Ovary (tissue), 9 donors: Measurements from ENCODE around the gene ELAC2. TPM values are rescaled to one million over a fixed set of nuclear protein-coding genes. Genes with fewer than 3 reads are reported as not detected.

Experiments
- DNase-seq, 5 donors: peaks; one replicate each; pipeline ENCODE4 v3.0.0-alpha.2; 2019 to 2020
- H3K27ac ChIP-seq, 2 donors: fragments of 200-600 bp; one replicate each; pipeline versions ENCODE4 v1.5.1 to v1.8.0; 2019 to 2022
- H3K27me3 ChIP-seq: fragments of 200-600 bp; one replicate; pipeline ENCODE4 v1.8.0; 2022
- H3K36me3 ChIP-seq: fragments of 200-600 bp; sonication (generic); one replicate; pipeline ENCODE4 v1.5.1; 2019
- H3K4me1 ChIP-seq: one replicate; pipeline ENCODE4 v1.8.1; 2013; ENCODE audit warnings: mild to moderate bottlenecking, moderate library complexity; ENCODE audit not compliant: insufficient read depth
- H3K4me3 ChIP-seq: fragments of 200-600 bp; sonication (generic); one replicate; pipeline ENCODE4 v1.5.1; 2017
- H3K9me3 ChIP-seq, 2 donors: fragments of 200-600 bp in 1 of 2; sonication (generic) in 1 of 2; one replicate each; pipeline versions ENCODE4 v1.5.1 to v1.8.1; 2013 to 2019; ENCODE audit warnings: mild to moderate bottlenecking in 1 of 2, moderate library complexity in 1 of 2
- CTCF ChIP-seq, 3 donors: fragments of 450-650 bp in 2 of 3; fragments of 200-600 bp in 1 of 3; IDR thresholded peaks; one replicate each; pipeline versions ENCODE4 v1.5.1 to v1.8.0; 2016 to 2022; ENCODE audit warnings: antibody characterized with exemption in 3 of 3, mild to moderate bottlenecking in 1 of 3
- EP300 ChIP-seq: sonication (generic); formaldehyde crosslinking; IDR thresholded peaks from one replicate; pipeline ENCODE4 v1.6.1; 2017; ENCODE audit warnings: antibody characterized with exemption
- POLR2A ChIP-seq: fragments of 450-650 bp; IDR thresholded peaks from one replicate; pipeline ENCODE4 v1.6.1; 2017; ENCODE audit warnings: antibody characterized with exemption, mild to moderate bottlenecking, moderate library complexity
- WGBS, 3 donors: extraction: QIAGEN DNeasy Blood & Tissue Kit in 1 of 3; methylation state at CpG; one replicate each; pipeline versions ENCODE4 v1.1.5 to v1.1.7; 2013 to 2017; 5-methylcytosine and 5-hydroxymethylcytosine counted together
- intact Hi-C, 4 donors: fragments of 100-400 bp; cut with DNase I; formaldehyde crosslinking; loops; one replicate each; pipeline versions ENCODE4 v1.11.0 to v1.15.1; 2022 to 2023
- polyA plus RNA-seq, 2 donors: library from polyadenylated mRNA; stranded (reverse); fragments of 200-250 nt in 1 of 2; fragments of 350-450 nt in 1 of 2; fragmentation: Illumina TruSeq in 1 of 2; extraction: RNeasy Lipid Tissue Mini Kit (QIAGEN cat#74804) in 1 of 2; gene quantifications; one replicate each; pipeline ENCODE4 v1.2.3, GENCODE V29; 2013 to 2014
- total RNA-seq, 7 donors: library from RNA; depleted of rRNA in 2 of 7; stranded (reverse); fragments of >200 nt in 2 of 7; fragmentation: NEBNext Ultra II Directional in 3 of 7; extraction: Animal tissue kit (Norgen Biotek cat#: 25700) in 3 of 7; gene quantifications; one replicate each; pipeline versions ENCODE4 v1.1.0 to v1.2.4, GENCODE V29; 2016 to 2023
- donor health status: DM: no; HTN: no; CAD: no; lungs with moderate emphysema.
- donor health status: DM: no; HTN: no; CAD: no.
- donor health status: Bipolar disorder and iron deficiency.
- donor health status: DM: yes; HTN: yes; CAD: no.
- donor health status: DM: no; HTN: no; CAD: no.
- donor health status: DM: yes; HTN: yes; CAD: no.

The ELAC2 gene
- total and polyA plus RNA-seq, 9 donors, result 24.5 to 83.2 (median 38.4) TPM

DNA sequence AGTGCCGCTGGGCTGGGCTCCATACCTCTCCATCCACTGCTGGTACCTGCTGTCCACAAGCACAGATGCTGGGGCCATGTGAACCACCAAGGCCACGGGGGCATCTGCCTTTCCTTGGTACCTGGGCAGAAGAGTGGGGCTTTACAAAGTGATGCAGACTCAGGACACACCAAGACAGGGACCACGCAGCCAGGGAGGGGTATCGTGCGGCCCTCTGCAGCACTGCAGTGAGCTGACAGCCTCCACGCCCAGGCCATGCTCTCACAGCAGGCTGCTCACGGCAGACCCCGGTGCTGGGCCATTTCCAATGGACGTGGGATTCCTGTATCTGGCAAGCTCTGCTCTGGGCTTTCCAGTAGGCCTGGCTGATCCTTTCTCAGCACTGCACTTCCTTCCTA is 14.4 kb downstream of the ELAC2 start:
- no peaks in the 10 kb centered on the region for H3K36me3 ChIP-seq

GRCh38 chr17:13002761-13003453 is 14.9 kb downstream of the ELAC2 start:
- WGBS, 3 donors, result 23 to 32% (median 24%) methylated on average over 15 of the region's 15 CpGs
- Histone ChIP-seq H3K4me3 (no peak overlapping the region), H3K27ac (no peak overlapping the region), H3K4me1 (peaks cover 4% of the 10 kb centered on the region), H3K27me3 (no peaks in the 10 kb centered on the region), H3K9me3 (no peaks in the 10 kb centered on the region), H3K36me3 (no peaks in the 10 kb centered on the region)
- intact Hi-C loops, result loop anchor here (5.0 to 10.0 kb wide), 5 partner anchors 336 to 821 kb away; partner anchors contain the start of gene MYOCD (in 1 of the 4)
- DNase-seq, result peak; percentile 70 to 91 (median 85)
- TF ChIP-seq EP300 (no peak), CTCF (IDR thresholded peaks at IDR 0.05) (peak; percentile 68 to 71 (median 70))

More for the DNA sequence above, 14.4 kb downstream of the ELAC2 start:
- DNase-seq, result no peak
- intact Hi-C loops, result loop anchor here (5.0 to 10.0 kb wide), 5 partner anchors 336 to 821 kb away; partner anchors contain the start of gene MYOCD (in 1 of the 4)
- H3K27ac ChIP-seq, result no peak overlapping the region
- 61 to 64% (median 62%) methylated on average over 9 of the region's 9 CpGs for WGBS, 3 donors
- peaks cover 4% of the 10 kb centered on the region for H3K4me1 ChIP-seq
- no peak overlapping the region for H3K4me3 ChIP-seq
- TF ChIP-seq POLR2A (no peak), CTCF (IDR thresholded peaks at IDR 0.05) (no peak), EP300 (no peak)
- H3K27me3 ChIP-seq, result no peaks in the 10 kb centered on the region
- H3K9me3 ChIP-seq, result no peaks in the 10 kb centered on the region

DNA sequence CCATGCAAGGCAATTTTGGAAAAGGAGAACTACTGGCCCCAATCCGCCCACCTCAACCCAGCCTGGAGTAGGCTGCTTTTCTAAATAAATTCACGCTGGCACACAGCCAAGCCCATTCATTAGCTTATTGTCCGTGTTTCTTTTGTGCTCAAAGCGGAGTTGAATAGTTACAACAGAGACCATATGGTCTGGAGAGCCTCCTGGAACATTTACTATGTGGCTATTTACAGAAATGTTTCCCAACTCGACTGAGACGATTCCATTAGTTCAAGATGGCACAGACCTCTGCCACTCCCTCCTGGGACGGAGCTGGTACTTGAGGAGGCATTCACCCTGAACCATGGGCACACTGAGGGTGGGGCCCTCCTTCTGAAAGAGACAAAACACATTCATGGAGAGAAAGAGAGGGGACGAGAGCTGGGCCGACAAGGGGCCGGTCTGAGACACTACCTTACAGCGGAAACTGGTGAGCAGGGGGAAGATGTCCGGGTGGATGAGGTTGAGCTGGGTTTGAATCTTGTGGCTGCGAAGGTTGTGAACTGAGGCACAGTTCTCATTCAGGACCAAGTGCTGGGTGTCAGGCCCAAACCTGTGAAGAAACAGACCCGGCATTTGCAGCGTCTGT is 15.7 kb downstream of the ELAC2 start:
- Histone ChIP-seq H3K36me3 (no peaks in the 10 kb centered on the region), H3K27me3 (no peaks in the 10 kb centered on the region), H3K4me3 (no peak overlapping the region), H3K9me3 (no peaks in the 10 kb centered on the region), H3K27ac (no peak overlapping the region), H3K4me1 (peaks cover 4% of the 10 kb centered on the region)
- 57 to 66% (median 64%) methylated on average over 15 of the region's 15 CpGs for WGBS, 3 donors
- no peak for TF ChIP-seq EP300
- TF ChIP-seq POLR2A, result no peak
- TF ChIP-seq CTCF (IDR thresholded peaks at IDR 0.05), result no peak
- intact Hi-C loops, result loop anchor here (5.0 to 10.0 kb wide), 5 partner anchors 335 to 820 kb away; partner anchors contain the start of gene MYOCD (in 1 of the 4)
- DNase-seq, result no peak

- Histone ChIP-seq H3K4me3 (no peak overlapping the region), H3K36me3 (no peaks in the 10 kb centered on the region), H3K27me3 (no peaks in the 10 kb centered on the region), H3K27ac (no peak overlapping the region), H3K9me3 (no peaks in the 10 kb centered on the region), H3K4me1 (peaks cover 4% of the 10 kb centered on the region)
- 84 to 93% (median 85%) methylated on average over 8 of the region's 8 CpGs for WGBS, 3 donors
- no peak for DNase-seq
- no peak for TF ChIP-seq EP300
- no peak for TF ChIP-seq POLR2A
- no peak for TF ChIP-seq CTCF (IDR thresholded peaks at IDR 0.05)
- intact Hi-C loops, result loop anchor here (5.0 to 10.0 kb wide), 5 partner anchors 333 to 818 kb away; partner anchors contain the start of gene MYOCD (in 1 of the 4)
Observed at GRCh38 chr17:13000561-13000960, 17.3 kb downstream of the ELAC2 start.
